NCI-H748 treated with DMSO at 0.1 percent for 48 hours (cell line): Measurements from ENCODE around the gene DRAM1.
"Not testable (repeated sequence)": the region's sequence is repeated elsewhere in the genome, so short reads cannot be mapped to it uniquely, and the experiment has no call there.

Source experiments
- DNase-seq: peaks from one replicate; lab custom pipeline; 2025; lab: John Stamatoyannopoulos, UW

The DRAM1 gene, protein sequence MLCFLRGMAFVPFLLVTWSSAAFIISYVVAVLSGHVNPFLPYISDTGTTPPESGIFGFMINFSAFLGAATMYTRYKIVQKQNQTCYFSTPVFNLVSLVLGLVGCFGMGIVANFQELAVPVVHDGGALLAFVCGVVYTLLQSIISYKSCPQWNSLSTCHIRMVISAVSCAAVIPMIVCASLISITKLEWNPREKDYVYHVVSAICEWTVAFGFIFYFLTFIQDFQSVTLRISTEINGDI

DNA sequence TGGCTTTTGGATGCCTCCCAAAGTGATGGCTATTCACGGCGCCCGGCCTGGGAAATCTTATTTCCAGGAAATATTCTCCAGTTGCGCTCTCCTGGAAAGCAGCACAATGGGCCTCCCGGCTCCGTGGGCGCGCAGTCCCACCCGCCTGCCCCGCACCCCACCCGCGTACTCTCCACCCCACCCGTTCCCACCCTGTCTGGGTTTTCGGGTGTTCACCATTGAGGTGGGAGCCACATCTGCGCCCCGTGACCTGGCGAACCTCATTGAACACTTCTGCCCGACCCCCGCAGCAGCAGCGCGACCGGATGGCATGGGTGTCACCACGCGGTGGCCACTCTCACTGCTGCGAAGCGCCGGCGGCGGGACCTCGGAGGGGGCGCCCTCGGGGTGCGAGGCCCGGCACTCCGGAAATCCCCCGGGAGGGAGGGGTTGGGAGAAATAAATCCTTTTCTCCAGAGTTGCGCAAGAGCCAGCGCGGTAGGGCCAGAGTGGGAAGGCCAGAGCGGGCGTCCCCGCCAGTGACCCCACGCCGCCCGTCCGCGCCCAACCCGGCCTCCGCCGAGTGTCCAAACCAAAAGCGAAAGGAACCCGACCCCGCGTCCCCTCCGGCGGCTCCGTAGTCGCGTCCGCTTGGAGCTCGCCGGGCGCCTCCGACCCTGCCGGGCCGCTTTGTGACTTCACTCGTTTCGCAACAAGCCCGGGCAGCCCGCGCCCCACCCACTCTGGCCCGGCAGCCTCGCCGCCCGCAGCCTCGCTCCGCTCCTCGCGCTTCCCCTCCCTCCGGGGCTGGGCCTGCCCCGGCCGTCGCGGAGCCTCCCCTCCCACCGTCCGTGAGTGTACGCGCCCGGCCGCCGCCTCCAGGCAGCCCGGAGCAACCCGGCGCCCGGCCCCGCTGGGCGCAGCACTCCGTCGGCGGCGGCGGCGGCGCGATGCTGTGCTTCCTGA lies at the start of gene DRAM1:
DRAM1 (plus strand) TSS at position 720 of the 945 bp plus-strand sequence; CDS start at position 930, 210 bp downstream.
- DNase-seq, result peak; percentile 25

- DNase-seq, result no peak
Measured at GRCh38 chr12:101828463-101829196, 48.8 kb upstream of the DRAM1 start.

DNA sequence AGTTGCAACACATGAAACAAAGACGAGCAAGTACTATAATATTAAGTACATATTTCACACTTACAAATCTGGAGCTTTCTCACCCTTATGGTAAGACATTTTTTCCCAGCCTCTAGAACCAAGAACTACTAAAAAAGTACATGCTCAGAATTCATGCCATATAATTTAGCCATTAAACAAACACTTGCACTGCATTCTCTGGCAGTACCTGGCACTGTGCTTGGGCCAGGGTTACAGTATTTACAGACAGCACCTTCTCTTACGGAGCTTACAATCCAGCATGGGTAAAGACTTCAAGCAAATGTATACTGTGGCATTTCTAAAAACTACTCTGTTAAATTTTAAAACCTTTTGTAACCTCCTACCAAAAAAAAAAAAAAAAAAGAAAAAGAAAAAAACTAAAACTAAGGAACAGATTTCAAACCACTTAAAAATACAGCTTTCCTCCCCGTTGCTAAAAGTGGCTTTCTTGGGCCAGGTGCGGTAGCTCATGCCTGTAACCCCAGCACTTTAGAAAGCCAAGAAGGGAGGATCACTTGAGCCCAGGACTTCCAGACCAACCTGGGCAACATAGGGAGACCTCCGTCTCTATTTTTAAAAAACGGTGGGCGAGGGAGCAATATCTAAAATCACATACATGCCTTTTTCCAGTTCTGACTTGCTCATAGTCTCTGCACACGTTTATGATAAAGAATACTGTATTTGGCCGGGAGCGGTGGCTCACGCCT lies 47.6 kb upstream of the DRAM1 start:
- DNase-seq, result no peak

DNA sequence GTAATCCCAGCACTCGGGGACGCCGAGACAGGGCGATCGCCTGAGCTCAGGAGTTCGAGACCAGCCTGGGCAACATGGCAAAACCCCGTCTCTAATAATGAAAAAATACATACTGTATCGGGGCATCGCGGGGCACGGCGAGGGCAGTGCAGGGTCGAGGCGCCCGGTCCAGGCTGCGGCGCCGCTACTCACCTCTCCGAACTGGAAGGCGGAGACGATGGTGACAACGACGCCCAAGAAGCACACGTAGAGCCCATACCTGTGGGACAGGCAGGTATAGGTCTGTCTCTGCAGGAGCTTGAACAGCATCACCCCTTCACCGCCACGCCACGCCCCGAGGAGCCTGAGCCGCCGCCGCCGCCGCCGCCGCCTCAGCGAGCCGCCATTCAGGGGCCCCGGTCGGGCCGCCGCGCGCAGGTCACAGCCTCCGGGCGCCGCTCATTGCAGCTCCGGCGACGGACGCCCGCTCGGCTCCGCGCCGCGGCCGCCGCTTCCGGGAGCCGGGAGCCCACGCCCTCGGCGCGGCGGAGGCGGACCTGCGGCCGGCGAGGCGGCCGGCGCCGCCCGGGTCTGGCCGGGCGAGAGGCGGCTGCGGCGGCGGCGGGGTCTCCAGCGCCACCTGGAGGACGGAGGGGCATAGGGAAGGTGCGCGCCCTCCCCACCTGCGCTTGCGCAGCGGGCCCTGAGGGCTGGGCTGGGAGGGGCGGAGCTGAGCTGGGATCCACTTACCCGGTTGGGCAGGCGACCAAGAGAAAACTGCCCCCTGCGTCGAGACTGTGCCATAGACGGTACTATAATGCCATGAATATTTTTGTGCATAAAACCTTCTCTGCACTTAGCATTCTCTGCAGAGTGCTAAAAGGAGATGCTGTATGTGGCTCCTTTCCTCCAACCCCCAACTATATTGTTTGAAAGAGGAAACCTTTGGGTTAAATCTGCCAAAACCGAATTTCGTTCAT lies 46.7 kb upstream of the DRAM1 start, which contains the start of gene GNPTAB:
GNPTAB (minus strand) TSS at position 593 of the 959 bp plus-strand sequence; CDS start at position 309, 284 bp downstream.
- DNase-seq, result peak; percentile 83

DNA sequence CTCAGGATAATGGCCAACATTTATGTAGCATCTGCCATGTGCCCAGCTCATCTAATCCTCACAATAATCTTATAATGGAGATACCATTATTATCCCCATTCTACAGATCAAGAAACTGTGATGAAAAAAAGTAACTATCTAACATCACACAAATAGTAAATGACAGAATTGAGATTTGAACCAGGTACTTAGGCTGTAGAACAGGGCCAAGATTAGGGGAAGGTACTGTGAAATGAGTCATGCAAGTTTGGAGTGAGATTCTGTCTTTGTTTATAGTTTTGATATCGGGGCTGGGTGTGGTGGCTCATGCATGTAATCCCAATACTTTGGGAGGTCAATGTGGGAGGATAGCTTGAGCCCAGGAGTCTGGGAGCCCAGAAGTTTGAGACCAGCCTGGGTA lies 45.4 kb upstream of the DRAM1 start:
- DNase-seq, result no peak

DNA sequence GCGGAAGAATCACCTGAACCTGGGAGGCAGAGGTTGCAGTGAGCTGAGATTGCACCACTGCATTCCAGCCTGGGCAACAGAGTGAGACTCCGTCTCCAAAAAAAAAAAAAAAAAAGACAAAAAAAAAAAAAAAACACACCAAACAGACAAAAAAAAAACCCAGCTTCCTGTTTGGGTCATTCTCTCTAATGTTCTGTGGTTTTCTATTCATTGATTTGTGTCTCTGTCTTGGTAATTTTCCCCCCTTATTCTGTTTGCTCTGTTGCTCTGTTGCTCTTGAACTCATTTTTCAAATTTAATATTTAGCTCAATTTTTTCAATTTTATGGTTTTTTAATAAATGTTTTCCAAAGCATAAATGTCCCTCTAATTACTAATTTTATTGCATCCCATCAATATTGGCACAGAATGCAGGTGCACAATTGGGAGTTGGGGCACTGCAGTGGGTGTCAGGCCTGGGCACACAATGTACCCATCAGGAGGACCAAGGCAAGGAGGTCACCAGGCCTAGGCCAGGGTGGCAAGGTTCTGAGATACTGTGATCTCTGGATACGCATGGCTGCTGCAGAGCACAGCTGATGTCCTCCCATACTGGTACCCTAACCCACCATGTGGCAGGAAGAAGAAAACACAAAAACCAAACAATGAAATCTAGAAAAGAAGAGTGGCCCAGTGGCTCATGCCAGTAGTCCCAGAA lies 38.6 kb upstream of the DRAM1 start:
- no peak for DNase-seq

DNA sequence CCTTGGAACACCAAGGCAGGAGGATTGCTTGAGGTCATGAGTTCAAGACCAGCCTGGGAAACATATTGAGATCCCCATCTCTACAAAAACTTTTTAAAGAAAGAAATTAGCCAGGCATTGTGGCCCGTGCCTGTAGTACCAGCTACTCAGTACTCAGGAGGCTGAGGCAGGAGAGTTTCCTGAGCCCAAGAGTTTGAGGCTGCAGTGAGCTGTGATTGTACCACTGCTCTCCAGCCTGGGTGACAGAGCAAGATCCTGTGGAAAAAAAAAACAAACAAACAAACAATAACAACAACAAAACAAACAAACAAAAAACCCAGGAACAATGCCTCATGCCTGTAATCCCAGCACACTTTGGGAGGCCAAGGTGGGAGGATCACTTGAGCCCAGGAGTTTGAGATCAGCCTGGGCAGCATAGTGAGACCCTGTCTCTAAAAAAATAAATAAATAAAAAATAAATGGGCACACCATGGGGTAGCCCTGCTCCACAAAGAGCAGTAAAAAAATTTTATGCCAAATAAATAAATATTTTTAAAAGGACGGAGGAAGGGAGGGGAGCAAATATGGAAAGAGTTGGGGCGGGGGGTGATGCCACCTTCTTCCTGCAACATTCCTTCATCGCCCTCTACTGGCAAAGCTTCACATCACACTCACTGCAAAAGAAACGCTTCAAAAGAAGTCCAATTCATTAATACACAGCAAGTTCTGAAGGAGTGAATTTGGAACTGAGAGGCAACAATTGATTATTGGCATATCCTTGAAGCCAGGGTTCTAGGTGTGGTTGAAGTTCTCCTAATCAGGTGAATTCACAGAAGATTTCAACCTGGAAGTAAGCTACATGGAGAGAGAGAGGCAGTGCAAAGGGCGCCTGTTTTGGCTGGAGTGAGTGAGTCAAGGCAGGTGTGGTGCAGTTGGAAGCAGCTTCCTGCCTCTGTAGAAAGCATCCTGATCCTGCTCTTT lies 37.8 kb upstream of the DRAM1 start:
- DNase-seq, result peak; percentile 16

GRCh38 chr12:101841069-101841468 lies 36.3 kb upstream of the DRAM1 start:
- DNase-seq, result no peak

GRCh38 chr12:101845137-101845711 lies 32.2 kb upstream of the DRAM1 start:
- DNase-seq, result no peak

- DNase-seq, result no peak
Measured at GRCh38 chr12:101847325-101847724, 30.1 kb upstream of the DRAM1 start.

GRCh38 chr12:101850199-101850598 lies 27.2 kb upstream of the DRAM1 start:
- DNase-seq, result no peak

DNA sequence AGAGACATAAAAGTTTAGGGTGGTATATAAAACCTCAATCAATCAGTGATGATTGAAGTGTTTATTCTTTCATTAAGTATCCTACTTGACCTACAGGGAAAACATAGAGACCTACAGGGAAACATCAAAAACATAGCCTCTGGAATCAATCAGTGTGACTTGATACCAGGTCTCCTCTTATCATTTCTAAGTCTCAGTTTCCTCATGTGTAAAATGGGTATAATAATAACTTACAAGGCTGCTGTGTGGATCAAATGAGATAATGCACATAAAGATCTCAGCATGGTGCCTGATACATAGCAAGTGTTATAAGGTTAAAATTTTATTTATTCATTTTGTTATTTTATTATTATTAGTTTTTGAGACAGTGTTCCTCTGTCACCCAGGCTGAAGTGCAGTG lies 24.4 kb upstream of the DRAM1 start:
- no peak for DNase-seq

GRCh38 chr12:101854747-101855146 lies 22.6 kb upstream of the DRAM1 start:
- no peak for DNase-seq

DNA sequence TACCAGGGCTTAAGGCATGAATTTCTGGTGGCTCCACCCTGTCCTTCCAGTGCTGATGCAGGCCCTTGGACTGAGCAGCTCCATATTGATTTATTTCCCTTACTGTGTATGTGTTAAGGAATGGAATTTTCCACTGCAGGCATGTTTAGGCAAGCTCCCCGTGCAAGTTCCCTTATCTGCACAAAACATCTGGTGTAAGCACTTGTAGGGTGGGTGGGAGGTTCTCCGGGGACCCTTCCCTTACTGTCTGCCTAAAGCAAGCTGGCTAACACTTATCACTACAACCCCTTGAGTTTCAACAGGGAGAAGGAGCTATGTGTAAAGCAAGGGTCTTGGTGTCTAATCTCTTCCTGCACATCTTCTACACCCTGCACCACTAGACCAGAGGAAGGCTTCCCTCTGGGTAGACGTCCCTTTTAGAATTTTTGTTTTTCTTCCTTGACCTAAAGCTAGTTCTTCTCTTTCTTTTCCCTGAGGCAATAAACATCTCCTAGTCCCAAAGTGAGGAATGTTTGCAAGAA lies 22.0 kb upstream of the DRAM1 start:
- DNase-seq, result no peak

- no peak for DNase-seq
Measured at GRCh38 chr12:101855976-101856375, 21.4 kb upstream of the DRAM1 start.

DNA sequence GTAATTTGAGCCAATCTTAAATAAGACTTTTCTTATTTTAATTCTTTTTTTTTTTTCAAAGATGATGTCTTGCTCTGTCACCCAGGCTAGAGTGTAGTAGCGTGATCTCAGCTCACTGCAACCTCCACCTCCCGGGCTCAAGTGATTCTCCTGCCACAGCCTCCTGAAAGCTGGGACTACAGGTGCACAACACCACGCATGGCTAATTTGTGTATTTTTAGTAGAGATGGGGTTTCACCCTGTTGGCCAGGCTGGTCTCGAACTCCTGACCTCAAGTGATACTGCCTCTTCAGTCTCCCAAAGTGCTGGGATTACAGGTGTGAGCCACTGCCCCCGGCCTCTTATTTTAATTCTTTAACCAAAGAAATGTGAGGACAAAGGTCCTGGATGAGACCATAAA lies 20.8 kb upstream of the DRAM1 start:
- not testable (repeated sequence) for DNase-seq

GRCh38 chr12:101857043-101857558 lies 20.3 kb upstream of the DRAM1 start:
- DNase-seq, result no peak

DNA sequence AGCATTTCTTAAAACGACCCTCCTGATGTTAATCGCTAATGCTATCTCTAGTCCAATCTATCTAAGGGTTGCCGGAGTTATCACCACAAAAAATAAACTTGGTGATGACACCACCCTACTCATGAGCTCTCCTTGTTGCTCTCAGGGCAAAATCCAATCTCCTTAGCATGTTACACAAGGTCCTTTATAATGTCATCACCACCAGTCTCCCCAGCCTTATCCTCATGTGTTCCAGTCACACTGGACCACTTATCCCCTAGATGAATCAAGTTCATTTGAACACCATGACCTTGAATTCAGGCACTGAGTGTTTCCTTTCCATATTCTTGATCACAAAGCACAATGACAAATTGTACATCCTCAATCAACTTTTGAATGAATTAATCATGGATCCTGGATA lies 19.0 kb upstream of the DRAM1 start:
- no peak for DNase-seq
